HepG2 (cell line): ENCODE data around the gene ZKSCAN5. TPM values are rescaled to one million over a fixed set of nuclear protein-coding genes. Genes with fewer than 3 reads are reported as not detected.
A peak's percentile ranks its signal among the peaks of the same experiment; 100 is the strongest.

Experiments
- ATAC-seq: fragments of 200-7000 bp; cut with Tn5 transposase; 3 replicates; pipeline ENCODE4 v1.9.1; 2020; ENCODE audit warnings: mild to moderate bottlenecking, moderate library complexity
- BruUV-seq: library from RNA; stranded (reverse); fragments of 400-500 nt; replicated peaks from 2 replicates; lab custom pipeline; 2021; lab: Mats Ljungman, UMichigan
- CTCF ChIA-PET: fragments of 300-600 bp; formaldehyde crosslinking; extraction: SDS; loops from one replicate; lab custom pipeline; 2021; ENCODE audit warnings: low total read pairs, inconsistent platforms, low intra/inter-chr PET ratio; lab: Yijun Ruan, JAX
- POLR2A ChIA-PET: fragments of 350-600 bp; sonication (Branson Sonifier 250); formaldehyde crosslinking; loops from one replicate; lab custom pipeline; 2020; ENCODE audit warnings: antibody characterized with exemption, inconsistent platforms; lab: Yijun Ruan, JAX
- DNase-seq: peaks from one replicate; pipeline ENCODE4 v3.0.0-alpha.2; 2015; ENCODE audit warnings: low spot score
- FAIRE-seq: peaks from 3 replicates; lab custom pipeline; 2011; peaks lifted over from hg19 to GRCh38; lab: Jason Lieb, UNC
- H2AFZ ChIP-seq: one replicate; pipeline ENCODE4 v1.6.1; 2011; ENCODE audit warnings: low read length, inconsistent platforms
- H3K27ac ChIP-seq: fragments of 300-600 bp; 3 replicates; pipeline ENCODE4 v1.8.0; 2011; ENCODE audit warnings: mixed run types, mild to moderate bottlenecking, mixed read lengths, low read length, inconsistent platforms; ENCODE audit not compliant: insufficient read depth; ENCODE audit errors: extremely low read length
- H3K27me3 ChIP-seq, 2 experiments: fragments of 200-600 bp in 1 of 2; 2 replicates in 1 of 2; 3 replicates in 1 of 2; pipeline versions ENCODE4 v1.6.0 to v1.8.0; 2011; ENCODE audit warnings: low read length in 2 of 2, mild to moderate bottlenecking in 2 of 2, moderate library complexity in 2 of 2, inconsistent platforms in 1 of 2; ENCODE audit not compliant: insufficient read depth in 2 of 2, control insufficient read depth in 1 of 2
- H3K36me3 ChIP-seq, 2 experiments: fragments of 200-600 bp in 1 of 2; replicated peaks in 1 of 2; 2 replicates in 1 of 2; 3 replicates in 1 of 2; pipeline versions ENCODE4 v1.5.1 to v1.8.0; 2011; ENCODE audit warnings: low read length in 2 of 2, inconsistent platforms in 1 of 2; ENCODE audit not compliant: insufficient read depth in 2 of 2, control insufficient read depth in 1 of 2
- H3K4me1 ChIP-seq: 2 replicates; pipeline ENCODE4 v1.5.1; 2012; ENCODE audit warnings: low read length, inconsistent platforms; ENCODE audit not compliant: insufficient read depth
- H3K4me2 ChIP-seq: 2 replicates; pipeline ENCODE4 v1.6.0; 2011; ENCODE audit warnings: low read depth, low read length, inconsistent platforms
- H3K4me3 ChIP-seq, 3 experiments: fragments of 200-600 bp in 1 of 3; sonication (generic), shearing (Covaris generic) in 1 of 3; replicated peaks in 1 of 3; 2 replicates each; pipeline ENCODE4 v1.5.1; 2011 to 2016; ENCODE audit warnings: low read length in 3 of 3, inconsistent platforms in 2 of 3, low read depth in 2 of 3, mild to moderate bottlenecking in 2 of 3, control low read depth in 1 of 3, mixed read lengths in 1 of 3; ENCODE audit not compliant: insufficient read depth in 1 of 3
- H3K79me2 ChIP-seq: one replicate; pipeline ENCODE4 v1.6.1; 2011; ENCODE audit warnings: low read length, inconsistent platforms; ENCODE audit not compliant: insufficient read depth
- H3K9ac ChIP-seq: 2 replicates; pipeline ENCODE4 v1.6.0; 2011; ENCODE audit warnings: mild to moderate bottlenecking, low read depth, low read length, inconsistent platforms; ENCODE audit not compliant: insufficient read depth
- H3K9me3 ChIP-seq: 2 replicates; pipeline ENCODE4 v1.5.1; 2012; ENCODE audit warnings: mild to moderate bottlenecking, low read length
- H4K20me1 ChIP-seq: 2 replicates; pipeline ENCODE4 v1.6.0; 2011; ENCODE audit warnings: inconsistent platforms, mild to moderate bottlenecking, low read length, moderate library complexity; ENCODE audit not compliant: insufficient read depth
- ATF2 ChIP-seq: sonication (generic); formaldehyde crosslinking; IDR thresholded peaks from 2 replicates; pipeline ENCODE4 v1.4.0; 2020; ENCODE audit warnings: missing genetic modification reagents
- BRD4 ChIP-seq: sonication (generic); formaldehyde crosslinking; IDR thresholded peaks from 2 replicates; pipeline ENCODE4 v1.4.0; 2020; ENCODE audit warnings: missing genetic modification reagents
- MAF1 ChIP-seq: sonication (generic); formaldehyde crosslinking; IDR thresholded peaks from 2 replicates; pipeline ENCODE4 v1.5.0; 2020; ENCODE audit warnings: missing genetic modification reagents, borderline replicate concordance
- MAFK ChIP-seq, 2 experiments: IDR thresholded peaks in 1 of 2; conservative IDR thresholded peaks in 1 of 2; 2 replicates each; pipeline ENCODE4 v1.6.1; 2011; ENCODE audit warnings: improper control_type of control experiment in 2 of 2, low read length in 2 of 2
- WGBS: methylation state at CpG from one replicate; pipeline ENCODE4 v1.1.6; 2017; ENCODE audit warnings: low lambda C conversion rate; 5-methylcytosine and 5-hydroxymethylcytosine counted together
- in situ Hi-C: cut with HindIII; loops from 2 replicates; pipeline ENCODE4 v1.10.0; 2017; ENCODE audit warnings: low pct_unique_long_range_greater_than_20kb; ENCODE audit not compliant: extremely low pct_ligation_motif_present
- intact Hi-C: fragments of 100-400 bp; cut with micrococcal nuclease; formaldehyde crosslinking; loops from one replicate; pipeline ENCODE4 v1.10.0; 2022; ENCODE audit not compliant: unreplicated experiment
- polyA plus RNA-seq, 8 experiments: library from polyadenylated mRNA; depleted of rRNA in 3 of 8; stranded (reverse) in 7 of 8; unstranded in 1 of 8; fragments of >200 nt; fragmentation: Illumina TruSeq in 4 of 8; extraction: Trizol in 4 of 8; gene quantifications; 2 replicates each; pipeline versions ENCODE4 v1.2.1 to v1.2.3, GENCODE V29; 2011 to 2016; ENCODE audit warnings: low read depth in 4 of 8, missing spikeins in 1 of 8, mixed read lengths in 1 of 8; ENCODE audit not compliant: insufficient read depth in 1 of 8
- total RNA-seq, 5 experiments: library from RNA; depleted of rRNA; stranded (reverse); fragments of >200 nt; fragmentation: Illumina TruSeq; extraction: Trizol; gene quantifications; 2 replicates each; pipeline ENCODE4 v1.2.3, GENCODE V29; 2016; ENCODE audit warnings: low read depth in 1 of 5
- TF ChIP-seq, protein P1 (sequence below): sonication (generic); formaldehyde crosslinking; IDR thresholded peaks from 2 replicates; pipeline ENCODE4 v1.4.0; 2020; ENCODE audit warnings: missing genetic modification reagents, borderline replicate concordance

ZKSCAN5 gene
- total and polyA plus RNA-seq, 2 of the 13 experiments (the other 11 are each of a cell fraction or from before 2014, with no cell fraction given), result 5.5 to 11.7 TPM

GRCh38 chr7:99540542-99540941 lies 36.1 kb downstream of the ZKSCAN5 start:
- POLR2A ChIA-PET, result interaction anchor here (1.6 kb wide), 1 partner anchor 18 kb away, joined by 5 read pairs; the partner anchor contains the start of gene ZNF655
- ATAC-seq (peak; percentile 50; the same call in 2 of the 3 replicates), DNase-seq (no peak), FAIRE-seq (no peak)
- in situ Hi-C loops, result no loop called here
- H3K4me2 ChIP-seq, result peak overlapping the region; percentile 40
- no peaks in the 10 kb centered on the region for H4K20me1 ChIP-seq
- no peak overlapping the region for H3K9ac ChIP-seq
- H3K36me3 ChIP-seq, result no peaks in the 10 kb centered on the region
- CTCF ChIA-PET, result no interaction called here
- TF ChIP-seq MAF1 (CRISPR knock-in tag), result no peak
- no peak for TF ChIP-seq BRD4
- TF ChIP-seq, protein P1, sequence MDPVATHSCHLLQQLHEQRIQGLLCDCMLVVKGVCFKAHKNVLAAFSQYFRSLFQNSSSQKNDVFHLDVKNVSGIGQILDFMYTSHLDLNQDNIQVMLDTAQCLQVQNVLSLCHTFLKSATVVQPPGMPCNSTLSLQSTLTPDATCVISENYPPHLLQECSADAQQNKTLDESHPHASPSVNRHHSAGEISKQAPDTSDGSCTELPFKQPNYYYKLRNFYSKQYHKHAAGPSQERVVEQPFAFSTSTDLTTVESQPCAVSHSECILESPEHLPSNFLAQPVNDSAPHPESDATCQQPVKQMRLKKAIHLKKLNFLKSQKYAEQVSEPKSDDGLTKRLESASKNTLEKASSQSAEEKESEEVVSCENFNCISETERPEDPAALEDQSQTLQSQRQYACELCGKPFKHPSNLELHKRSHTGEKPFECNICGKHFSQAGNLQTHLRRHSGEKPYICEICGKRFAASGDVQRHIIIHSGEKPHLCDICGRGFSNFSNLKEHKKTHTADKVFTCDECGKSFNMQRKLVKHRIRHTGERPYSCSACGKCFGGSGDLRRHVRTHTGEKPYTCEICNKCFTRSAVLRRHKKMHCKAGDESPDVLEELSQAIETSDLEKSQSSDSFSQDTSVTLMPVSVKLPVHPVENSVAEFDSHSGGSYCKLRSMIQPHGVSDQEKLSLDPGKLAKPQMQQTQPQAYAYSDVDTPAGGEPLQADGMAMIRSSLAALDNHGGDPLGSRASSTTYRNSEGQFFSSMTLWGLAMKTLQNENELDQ (CRISPR knock-in tag), result no peak
- TF ChIP-seq MAFK (conservative IDR thresholded peaks at IDR 0.05 in 1 of 2, IDR thresholded peaks at IDR 0.05 in 1 of 2; ENCODE audit: low read length in 2 of 2), result no peak
- no peak for TF ChIP-seq ATF2 (CRISPR knock-in tag)
- peaks cover 9% of the 10 kb centered on the region for H3K4me1 ChIP-seq
- H3K27me3 ChIP-seq, result no peaks in the 10 kb centered on the region
- BruUV-seq, result no TSS peak
- no peaks in the 10 kb centered on the region for H3K79me2 ChIP-seq
- H3K9me3 ChIP-seq, result no peaks in the 10 kb centered on the region
- H3K4me3 ChIP-seq, result no peak overlapping the region
- H2AFZ ChIP-seq, result no peak overlapping the region
- intact Hi-C loops, result no loop called here
- WGBS, result 80% methylated on average over 5 of the region's 5 CpGs
- no peak overlapping the region for H3K27ac ChIP-seq
